KMS-11 (cell line): ENCODE measurements around the gene AGAP2.
"Not testable (repeated sequence)": the region's sequence is repeated elsewhere in the genome, so short reads cannot be mapped to it uniquely, and the experiment has no call there.

Experiments
- H2AFZ ChIP-seq: fragments of 200-600 bp; sonication (generic); 2 replicates; pipeline ENCODE4 v1.6.1; 2016; ENCODE audit warnings: antibody characterized with exemption, mixed run types, low read depth
- H3K27ac ChIP-seq: fragments of 200-600 bp; sonication (generic); 2 replicates; pipeline ENCODE4 v1.6.1; 2016; ENCODE audit warnings: mild to moderate bottlenecking, mixed run types
- H3K27me3 ChIP-seq: fragments of 200-600 bp; sonication (generic); 2 replicates; pipeline ENCODE4 v1.6.1; 2017; ENCODE audit warnings: mild to moderate bottlenecking, low read depth, mixed run types, moderate library complexity; ENCODE audit not compliant: insufficient read depth
- H3K36me3 ChIP-seq: fragments of 200-600 bp; sonication (generic); 2 replicates; pipeline ENCODE4 v1.6.1; 2017; ENCODE audit warnings: mild to moderate bottlenecking, mixed run types; ENCODE audit not compliant: insufficient read depth
- H3K4me1 ChIP-seq: fragments of 200-600 bp; sonication (generic); 2 replicates; pipeline ENCODE4 v1.6.1; 2016; ENCODE audit warnings: mild to moderate bottlenecking, low read depth, mixed run types; ENCODE audit not compliant: poor library complexity, severe bottlenecking
- H3K4me2 ChIP-seq: fragments of 200-600 bp; sonication (generic); 2 replicates; pipeline ENCODE4 v1.7.0; 2016; ENCODE audit warnings: mild to moderate bottlenecking, mixed run types
- H3K4me3 ChIP-seq: fragments of 200-600 bp; sonication (generic); IDR thresholded peaks from 2 replicates; pipeline ENCODE4 v1.6.1; 2017; ENCODE audit warnings: low read depth, low read length, mixed read lengths; ENCODE audit not compliant: insufficient read depth
- H3K79me2 ChIP-seq: fragments of 200-600 bp; sonication (generic); 2 replicates; pipeline ENCODE4 v1.6.1; 2016; ENCODE audit warnings: low read depth, mixed run types; ENCODE audit not compliant: insufficient read depth
- H3K9ac ChIP-seq: fragments of 200-600 bp; sonication (generic); 2 replicates; pipeline ENCODE4 v1.6.1; 2016; ENCODE audit warnings: mild to moderate bottlenecking, mixed run types
- H4K20me1 ChIP-seq: fragments of 200-600 bp; sonication (generic); 2 replicates; pipeline ENCODE4 v1.6.1; 2016; ENCODE audit warnings: mild to moderate bottlenecking, mixed run types; ENCODE audit not compliant: insufficient read depth
- TF ChIP-seq, protein P1 (sequence below): fragments of 200-600 bp; sonication (generic); conservative IDR thresholded peaks from 2 replicates; pipeline ENCODE4 v1.6.1; 2017; ENCODE audit warnings: low read depth, mild to moderate bottlenecking, antibody characterized with exemption, low read length, moderate library complexity, mixed read lengths

The AGAP2 gene

DNA sequence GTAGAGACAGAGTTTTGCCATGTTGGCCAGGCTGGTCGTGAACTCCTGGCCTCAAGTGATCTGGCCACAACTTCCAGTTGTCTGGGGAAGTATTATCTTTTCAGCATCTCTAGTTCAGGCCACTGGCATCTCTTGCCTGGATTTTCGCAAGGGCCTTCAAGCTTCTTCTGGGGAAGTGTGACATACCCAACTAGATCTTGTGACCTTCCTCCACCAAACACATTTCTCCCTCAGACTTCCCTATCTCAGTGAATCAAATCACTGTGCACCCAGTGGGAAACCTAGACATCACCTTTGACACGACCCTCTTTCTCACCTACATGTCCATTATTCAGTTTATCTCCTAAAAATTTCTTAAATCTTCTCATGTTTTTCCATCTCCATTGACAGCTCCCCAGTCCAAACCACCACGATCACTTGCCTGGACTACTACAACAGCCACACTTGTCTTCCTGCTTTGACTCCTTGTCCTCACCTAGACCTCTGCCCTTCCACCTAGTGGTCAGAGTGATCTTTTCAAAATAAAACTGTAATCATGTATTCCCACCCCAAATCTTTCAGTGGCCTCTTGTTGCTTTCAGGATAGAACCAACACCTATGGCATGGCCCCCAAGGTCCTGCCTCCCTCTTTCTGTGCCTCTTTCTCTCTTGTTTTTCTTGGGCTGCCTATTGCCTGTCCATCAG lies 37.2 kb upstream of the AGAP2 start:
- Histone ChIP-seq H3K9ac (no peak overlapping the region), H4K20me1 (no peaks in the 10 kb centered on the region), H3K4me3 (no peak overlapping the region), H3K4me1 (peaks cover 18% of the 10 kb centered on the region), H3K27ac (no peak overlapping the region), H3K27me3 (no peaks in the 10 kb centered on the region), H3K79me2 (peaks cover 11% of the 10 kb centered on the region; the same call in 1 of the 2 replicates), H2AFZ (no peak overlapping the region), H3K4me2 (no peak overlapping the region), H3K36me3 (no peaks in the 10 kb centered on the region)
- TF ChIP-seq, protein P1, sequence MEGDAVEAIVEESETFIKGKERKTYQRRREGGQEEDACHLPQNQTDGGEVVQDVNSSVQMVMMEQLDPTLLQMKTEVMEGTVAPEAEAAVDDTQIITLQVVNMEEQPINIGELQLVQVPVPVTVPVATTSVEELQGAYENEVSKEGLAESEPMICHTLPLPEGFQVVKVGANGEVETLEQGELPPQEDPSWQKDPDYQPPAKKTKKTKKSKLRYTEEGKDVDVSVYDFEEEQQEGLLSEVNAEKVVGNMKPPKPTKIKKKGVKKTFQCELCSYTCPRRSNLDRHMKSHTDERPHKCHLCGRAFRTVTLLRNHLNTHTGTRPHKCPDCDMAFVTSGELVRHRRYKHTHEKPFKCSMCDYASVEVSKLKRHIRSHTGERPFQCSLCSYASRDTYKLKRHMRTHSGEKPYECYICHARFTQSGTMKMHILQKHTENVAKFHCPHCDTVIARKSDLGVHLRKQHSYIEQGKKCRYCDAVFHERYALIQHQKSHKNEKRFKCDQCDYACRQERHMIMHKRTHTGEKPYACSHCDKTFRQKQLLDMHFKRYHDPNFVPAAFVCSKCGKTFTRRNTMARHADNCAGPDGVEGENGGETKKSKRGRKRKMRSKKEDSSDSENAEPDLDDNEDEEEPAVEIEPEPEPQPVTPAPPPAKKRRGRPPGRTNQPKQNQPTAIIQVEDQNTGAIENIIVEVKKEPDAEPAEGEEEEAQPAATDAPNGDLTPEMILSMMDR, result peak; percentile 51; the same call in 1 of the 2 replicates

DNA sequence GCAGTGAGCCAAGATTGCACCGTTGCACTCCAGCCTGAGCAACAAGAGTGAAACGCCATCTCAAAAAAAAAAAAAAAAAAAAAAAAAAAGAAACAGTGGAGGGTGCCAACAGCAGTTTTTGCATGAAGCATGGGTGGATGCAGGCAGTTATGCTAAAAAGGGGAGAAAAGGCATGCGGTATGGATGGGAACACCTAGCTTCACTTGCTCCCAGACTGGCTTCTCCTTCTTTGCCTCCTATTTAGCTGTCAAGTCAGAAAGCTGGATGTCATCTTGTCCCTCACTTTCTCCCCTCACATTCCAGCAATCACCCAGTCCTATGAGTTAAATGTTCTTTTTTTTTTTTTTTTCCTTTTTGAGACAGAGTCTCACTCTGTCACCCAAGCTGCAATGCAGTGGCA lies 36.5 kb upstream of the AGAP2 start:
- Histone ChIP-seq H3K4me1 (peaks cover 22% of the 10 kb centered on the region), H3K9ac (no peak overlapping the region), H3K4me2 (no peak overlapping the region), H2AFZ (no peak overlapping the region), H4K20me1 (no peaks in the 10 kb centered on the region), H3K4me3 (no peak overlapping the region), H3K27me3 (no peaks in the 10 kb centered on the region), H3K36me3 (no peaks in the 10 kb centered on the region; the same call in 1 of the 2 replicates), H3K79me2 (peaks cover 16% of the 10 kb centered on the region; the same call in 1 of the 2 replicates), H3K27ac (no peak overlapping the region)
- TF ChIP-seq, protein P1, result no peak

DNA sequence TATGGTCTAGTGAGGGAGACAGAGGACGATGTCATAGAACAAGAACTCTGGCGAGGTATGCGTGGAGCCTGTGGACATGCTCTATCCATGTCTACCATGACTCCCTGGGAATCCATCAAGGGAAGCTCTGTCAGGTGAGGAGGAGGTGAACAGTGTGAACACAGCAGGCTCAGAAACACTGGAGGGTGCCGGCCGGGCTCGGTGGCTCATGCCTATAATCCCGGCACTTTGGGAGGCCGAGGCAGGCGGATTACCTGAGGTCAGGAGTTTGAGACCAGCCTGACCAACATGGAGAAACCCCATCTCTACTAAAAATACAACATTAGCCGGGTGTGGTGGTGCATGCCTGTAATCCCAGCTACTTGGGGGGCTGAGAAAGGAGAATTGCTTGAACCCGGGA lies 36.1 kb upstream of the AGAP2 start:
- not testable (repeated sequence) for H3K9ac ChIP-seq, H3K4me3 ChIP-seq, H3K27ac ChIP-seq, H3K27me3 ChIP-seq, H3K36me3 ChIP-seq, H3K4me2 ChIP-seq, H2AFZ ChIP-seq, H4K20me1 ChIP-seq
- Histone ChIP-seq H3K4me1 (peaks cover 22% of the 10 kb centered on the region), H3K79me2 (peaks cover 16% of the 10 kb centered on the region; the same call in 1 of the 2 replicates)

DNA sequence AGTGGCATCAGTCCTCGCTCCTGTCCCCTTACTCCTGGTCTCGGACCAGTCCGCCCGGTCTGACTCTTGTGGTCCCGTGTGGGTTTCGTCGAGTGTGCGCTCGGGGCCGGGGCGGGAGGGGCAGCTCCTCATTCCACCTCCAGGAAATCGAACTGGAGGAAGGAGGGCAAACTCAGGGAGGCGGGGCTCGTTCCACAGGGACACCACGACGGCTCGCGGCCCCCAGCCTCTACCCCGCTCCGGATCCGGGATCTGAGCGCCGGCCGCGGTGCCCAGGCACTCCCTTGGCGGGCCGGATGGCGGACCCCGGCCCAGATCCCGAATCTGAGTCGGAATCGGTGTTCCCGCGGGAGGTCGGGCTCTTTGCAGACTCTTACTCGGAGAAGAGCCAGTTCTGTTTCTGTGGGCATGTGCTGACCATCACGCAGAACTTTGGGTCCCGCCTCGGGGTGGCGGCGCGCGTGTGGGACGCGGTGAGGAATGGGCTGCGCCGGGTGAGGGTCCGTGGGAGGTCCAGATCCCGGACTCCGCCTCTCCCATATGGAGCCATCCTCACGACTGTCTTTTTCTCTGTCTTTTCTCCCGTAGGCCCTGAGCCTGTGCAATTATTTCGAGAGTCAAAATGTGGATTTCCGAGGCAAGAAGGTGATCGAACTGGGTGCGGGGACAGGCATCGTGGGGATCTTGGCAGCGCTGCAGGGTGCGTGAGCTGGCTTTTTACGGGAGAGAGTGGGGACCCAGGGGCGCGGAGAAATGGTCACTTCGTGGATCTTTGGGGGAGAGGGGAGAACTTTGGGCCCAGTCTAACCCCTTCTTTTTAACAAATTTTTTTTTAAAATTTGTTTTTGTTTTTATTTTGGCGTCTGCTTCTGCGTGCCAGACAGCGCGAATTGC lies 34.1 kb upstream of the AGAP2 start, which contains the start of gene EEF1AKMT3:
TSS of gene EEF1AKMT3 (plus strand) at position 186 of the 894 bp plus-strand sequence. CDS start at position 297, 111 bp downstream.
- peak within 1 kb of the TSS; percentile 97 for H3K4me2 ChIP-seq
- peak within 1 kb of the TSS; percentile 95 for H2AFZ ChIP-seq
- peaks cover 16% of the 10 kb centered on the region; the same call in 1 of the 2 replicates for H3K79me2 ChIP-seq
- TF ChIP-seq, protein P1, result 0 out of 2 replicates have a peak, but pooled peaks have one; percentile 14
- H4K20me1 ChIP-seq, result no peaks in the 10 kb centered on the region
- no peaks in the 10 kb centered on the region for H3K27me3 ChIP-seq
- peak within 1 kb of the TSS; percentile 98 for H3K9ac ChIP-seq
- peak within 1 kb of the TSS; percentile 93 for H3K27ac ChIP-seq
- H3K4me3 ChIP-seq, result peak within 1 kb of the TSS; percentile 94
- H3K36me3 ChIP-seq, result no peaks in the 10 kb centered on the region; the same call in 1 of the 2 replicates
- H3K4me1 ChIP-seq, result peaks cover 22% of the 10 kb centered on the region
